ENCODE data around the gene TTC34.
"Not testable (repeated sequence)": the region's sequence is repeated elsewhere in the genome, so short reads cannot be mapped to it uniquely, and the experiment has no call there.

The TTC34 gene

DNA sequence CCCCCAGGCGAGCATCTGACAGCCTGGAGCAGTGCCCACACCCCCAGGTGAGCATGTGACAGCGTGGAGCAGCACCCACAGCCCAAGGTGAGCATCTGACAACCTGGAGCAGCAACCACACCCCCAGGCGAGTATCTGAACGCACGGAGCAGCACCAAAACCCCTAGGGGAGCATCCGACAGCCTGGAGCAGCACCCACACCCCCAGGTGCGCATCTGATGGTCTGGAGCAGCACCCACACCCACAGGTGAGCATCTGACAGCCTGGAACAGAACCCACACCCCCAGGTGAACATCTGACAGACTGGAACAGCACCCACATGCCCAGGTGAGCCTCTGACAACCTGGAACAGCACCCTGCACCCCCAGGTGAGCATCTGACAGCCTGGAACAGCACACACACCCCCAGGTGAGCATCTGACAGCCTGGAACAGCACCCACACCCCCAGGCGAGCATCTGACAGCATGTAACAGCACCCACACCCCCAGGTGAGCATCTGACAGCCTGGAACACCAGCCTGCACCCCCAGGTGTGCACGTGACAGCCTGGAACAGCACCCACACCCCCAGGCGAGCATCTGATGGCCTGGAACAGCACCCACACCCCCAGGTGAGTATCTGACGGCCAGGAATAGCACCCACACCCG, 148.4 kb downstream of the TTC34 start:
- H3K79me2 ChIP-seq (ENCODE audit: insufficient read depth, low read length); H3K4me1 ChIP-seq (ENCODE audit: insufficient read depth, low read length); DNase-seq; H3K9ac ChIP-seq (ENCODE audit: low read depth, low read length); H2AFZ ChIP-seq (ENCODE audit: low read depth, low read length); H3K36me3 ChIP-seq (ENCODE audit: insufficient read depth, low read length); H3K27ac ChIP-seq (ENCODE audit: low read length); H3K27me3 ChIP-seq (ENCODE audit: insufficient read depth, low read length, poor library complexity); H3K9me3 ChIP-seq (ENCODE audit: insufficient read depth, low read length, severe bottlenecking); H3K4me2 ChIP-seq (ENCODE audit: insufficient read depth, low read length); H3K4me3 ChIP-seq (ENCODE audit: low read depth in 1 of 2, low read length in 2 of 2); ATAC-seq (ENCODE audit: insufficient read depth, low read depth): not testable (repeated sequence)
- H4K20me1 ChIP-seq (ENCODE audit: insufficient read depth, low read length), result peaks cover 35% of the 10 kb centered on the region

DNA sequence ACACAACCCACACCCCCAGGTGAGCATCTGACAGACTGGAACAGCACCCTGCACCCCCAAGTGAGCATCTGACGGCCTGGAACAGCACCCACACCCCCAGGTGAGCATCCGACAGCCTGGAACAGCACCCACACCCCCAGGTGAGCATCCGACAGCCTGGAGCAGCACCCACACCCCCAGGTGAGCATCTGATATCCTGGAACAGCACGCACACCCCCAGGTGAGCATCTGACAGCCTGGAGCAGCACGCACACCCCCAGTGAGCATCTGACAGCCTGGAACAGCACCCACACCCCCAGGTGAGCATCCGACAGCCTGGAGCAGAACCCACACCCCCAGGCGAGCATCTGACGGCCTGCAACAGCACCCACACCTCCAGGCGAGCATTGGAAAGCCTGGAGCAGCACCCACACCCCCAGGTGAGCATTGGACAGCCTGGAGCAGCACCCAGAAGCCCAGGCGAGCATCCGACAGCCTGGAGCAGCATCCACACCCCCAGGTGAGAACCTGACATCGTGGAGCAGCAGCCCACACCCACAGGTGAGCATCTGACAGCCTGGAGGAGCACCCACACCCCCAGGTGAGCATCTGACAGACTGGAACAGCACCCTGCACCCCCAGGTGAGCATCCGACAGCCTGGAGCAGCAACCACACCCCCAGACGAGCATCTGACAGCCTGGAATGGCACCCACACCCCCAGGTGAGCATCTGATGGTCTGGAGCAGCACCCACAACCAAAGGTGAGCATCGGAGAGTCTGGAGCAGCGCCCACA, 149.2 kb downstream of the TTC34 start:
- not testable (repeated sequence) for H3K4me2 ChIP-seq (ENCODE audit: insufficient read depth, low read length); H3K27ac ChIP-seq (ENCODE audit: low read length); H3K36me3 ChIP-seq (ENCODE audit: insufficient read depth, low read length); H3K27me3 ChIP-seq (ENCODE audit: insufficient read depth, low read length, poor library complexity); ATAC-seq (ENCODE audit: insufficient read depth, low read depth); H3K4me1 ChIP-seq (ENCODE audit: insufficient read depth, low read length); H3K4me3 ChIP-seq (ENCODE audit: low read depth in 1 of 2, low read length in 2 of 2); H3K9ac ChIP-seq (ENCODE audit: low read depth, low read length); H2AFZ ChIP-seq (ENCODE audit: low read depth, low read length); H3K79me2 ChIP-seq (ENCODE audit: insufficient read depth, low read length); DNase-seq
- Histone ChIP-seq H4K20me1 (ENCODE audit: insufficient read depth, low read length) (peaks cover 35% of the 10 kb centered on the region), H3K9me3 (ENCODE audit: insufficient read depth, low read length, severe bottlenecking) (peaks cover 12% of the 10 kb centered on the region)

DNA sequence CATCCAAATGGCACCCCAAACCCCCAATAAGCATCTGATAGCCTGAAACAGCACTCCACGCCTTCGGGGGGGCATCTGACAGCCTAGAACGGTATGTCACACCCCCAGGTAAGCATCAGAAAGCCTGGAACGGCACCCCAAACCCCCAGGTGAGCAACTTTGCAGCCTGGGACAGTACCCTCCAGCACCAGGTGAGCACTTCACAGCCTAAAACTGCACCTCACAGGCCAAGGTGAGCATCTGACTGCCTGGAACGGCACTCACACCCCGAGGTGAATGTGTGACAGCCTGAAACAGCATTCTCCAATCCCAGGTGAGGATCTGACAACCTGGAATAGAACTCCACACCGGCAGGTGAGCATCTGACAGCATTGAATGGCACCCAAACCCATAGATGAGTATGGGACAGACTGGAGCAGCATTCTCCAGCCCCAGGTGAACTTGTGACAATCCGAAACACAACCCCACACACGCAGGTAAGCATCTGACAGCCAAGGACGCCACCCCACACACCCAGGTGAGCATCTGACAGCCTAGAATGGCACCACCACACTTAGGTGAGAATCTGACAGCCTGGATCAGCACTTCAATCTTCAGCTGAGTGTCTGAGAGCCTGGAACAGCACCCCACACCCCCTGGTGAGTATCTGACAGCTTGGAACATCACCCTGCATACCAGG, 150.4 kb downstream of the TTC34 start:
- TF ChIP-seq, protein P1, sequence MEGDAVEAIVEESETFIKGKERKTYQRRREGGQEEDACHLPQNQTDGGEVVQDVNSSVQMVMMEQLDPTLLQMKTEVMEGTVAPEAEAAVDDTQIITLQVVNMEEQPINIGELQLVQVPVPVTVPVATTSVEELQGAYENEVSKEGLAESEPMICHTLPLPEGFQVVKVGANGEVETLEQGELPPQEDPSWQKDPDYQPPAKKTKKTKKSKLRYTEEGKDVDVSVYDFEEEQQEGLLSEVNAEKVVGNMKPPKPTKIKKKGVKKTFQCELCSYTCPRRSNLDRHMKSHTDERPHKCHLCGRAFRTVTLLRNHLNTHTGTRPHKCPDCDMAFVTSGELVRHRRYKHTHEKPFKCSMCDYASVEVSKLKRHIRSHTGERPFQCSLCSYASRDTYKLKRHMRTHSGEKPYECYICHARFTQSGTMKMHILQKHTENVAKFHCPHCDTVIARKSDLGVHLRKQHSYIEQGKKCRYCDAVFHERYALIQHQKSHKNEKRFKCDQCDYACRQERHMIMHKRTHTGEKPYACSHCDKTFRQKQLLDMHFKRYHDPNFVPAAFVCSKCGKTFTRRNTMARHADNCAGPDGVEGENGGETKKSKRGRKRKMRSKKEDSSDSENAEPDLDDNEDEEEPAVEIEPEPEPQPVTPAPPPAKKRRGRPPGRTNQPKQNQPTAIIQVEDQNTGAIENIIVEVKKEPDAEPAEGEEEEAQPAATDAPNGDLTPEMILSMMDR (IDR thresholded peaks at IDR 0.05; ENCODE audit: borderline replicate concordance, extremely low read depth, low read length, poor library complexity, severe bottlenecking), result no peak
- TF ChIP-seq EZH2 (IDR thresholded peaks at IDR 0.05; ENCODE audit: borderline replicate concordance, low read depth, low read length, severe bottlenecking), result no peak
- no peak for DNase-seq
- no peak overlapping the region for H3K27ac ChIP-seq (ENCODE audit: low read length)
- H3K4me2 ChIP-seq (ENCODE audit: insufficient read depth, low read length), result no peak overlapping the region
- H3K36me3 ChIP-seq (ENCODE audit: insufficient read depth, low read length), result no peaks in the 10 kb centered on the region
- H3K9ac ChIP-seq (ENCODE audit: low read depth, low read length), result no peak overlapping the region
- H3K9me3 ChIP-seq (ENCODE audit: insufficient read depth, low read length, severe bottlenecking), result peaks cover 15% of the 10 kb centered on the region
- no peaks in the 10 kb centered on the region for H3K4me1 ChIP-seq (ENCODE audit: insufficient read depth, low read length)
- H2AFZ ChIP-seq (ENCODE audit: low read depth, low read length), result no peak overlapping the region
- H3K4me3 ChIP-seq (ENCODE audit: low read depth in 1 of 2, low read length in 2 of 2), result no peak overlapping the region
- H3K27me3 ChIP-seq (ENCODE audit: insufficient read depth, low read length, poor library complexity), result no peaks in the 10 kb centered on the region
- peaks cover 34% of the 10 kb centered on the region for H4K20me1 ChIP-seq (ENCODE audit: insufficient read depth, low read length)
- no peaks in the 10 kb centered on the region for H3K79me2 ChIP-seq (ENCODE audit: insufficient read depth, low read length)
- ATAC-seq (ENCODE audit: insufficient read depth, low read depth), result no peak

DNA sequence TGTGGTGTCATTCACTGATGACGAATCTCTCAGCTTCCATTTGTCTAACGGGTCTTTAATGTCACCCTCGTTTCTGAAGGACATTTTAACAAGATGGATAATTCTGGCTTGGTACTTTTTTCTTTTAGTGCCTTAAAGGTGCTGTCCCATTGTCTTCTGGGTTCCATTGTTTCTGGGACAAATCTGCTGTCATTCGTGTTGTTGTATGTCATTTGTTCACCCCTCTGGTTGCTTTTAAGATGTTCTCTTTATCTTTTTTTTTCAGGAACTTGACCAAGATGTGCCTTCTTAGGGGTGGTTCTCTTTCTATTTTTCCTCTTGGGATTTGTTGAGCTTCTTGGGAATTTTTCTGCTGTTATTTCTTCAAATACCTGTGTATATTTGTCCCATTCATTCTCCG, 154.7 kb downstream of the TTC34 start:
- H3K9me3 ChIP-seq (ENCODE audit: insufficient read depth, low read length, severe bottlenecking), result peaks cover 15% of the 10 kb centered on the region
- no peaks in the 10 kb centered on the region for H3K27me3 ChIP-seq (ENCODE audit: insufficient read depth, low read length, poor library complexity)
- no peak for DNase-seq

More for the DNA sequence above, 154.7 kb downstream of the TTC34 start:
- Histone ChIP-seq H3K4me2 (ENCODE audit: insufficient read depth, low read length) (no peak overlapping the region), H3K4me3 (ENCODE audit: low read depth in 1 of 2, low read length in 2 of 2) (no peak overlapping the region), H3K4me1 (ENCODE audit: insufficient read depth, low read length) (peaks cover 17% of the 10 kb centered on the region), H3K36me3 (ENCODE audit: insufficient read depth, low read length) (no peaks in the 10 kb centered on the region), H3K27ac (ENCODE audit: low read length) (no peak overlapping the region), H4K20me1 (ENCODE audit: insufficient read depth, low read length) (0 out of 2 replicates have a peak, but pooled peaks cover 5% of the 10 kb centered on the region), H3K79me2 (ENCODE audit: insufficient read depth, low read length) (peaks cover 6% of the 10 kb centered on the region; the same call in 1 of the 2 replicates), H3K9ac (ENCODE audit: low read depth, low read length) (no peak overlapping the region), H2AFZ (ENCODE audit: low read depth, low read length) (no peak overlapping the region)
- TF ChIP-seq, protein P1 (IDR thresholded peaks at IDR 0.05; ENCODE audit: borderline replicate concordance, extremely low read depth, low read length, poor library complexity, severe bottlenecking), result no peak
- no peak for TF ChIP-seq EZH2 (IDR thresholded peaks at IDR 0.05; ENCODE audit: borderline replicate concordance, low read depth, low read length, severe bottlenecking)
- no peak for ATAC-seq (ENCODE audit: insufficient read depth, low read depth)

Measured in DND-41 (cell line).